ENCODE measurements around the gene DMKN.

Gene DMKN

DNA sequence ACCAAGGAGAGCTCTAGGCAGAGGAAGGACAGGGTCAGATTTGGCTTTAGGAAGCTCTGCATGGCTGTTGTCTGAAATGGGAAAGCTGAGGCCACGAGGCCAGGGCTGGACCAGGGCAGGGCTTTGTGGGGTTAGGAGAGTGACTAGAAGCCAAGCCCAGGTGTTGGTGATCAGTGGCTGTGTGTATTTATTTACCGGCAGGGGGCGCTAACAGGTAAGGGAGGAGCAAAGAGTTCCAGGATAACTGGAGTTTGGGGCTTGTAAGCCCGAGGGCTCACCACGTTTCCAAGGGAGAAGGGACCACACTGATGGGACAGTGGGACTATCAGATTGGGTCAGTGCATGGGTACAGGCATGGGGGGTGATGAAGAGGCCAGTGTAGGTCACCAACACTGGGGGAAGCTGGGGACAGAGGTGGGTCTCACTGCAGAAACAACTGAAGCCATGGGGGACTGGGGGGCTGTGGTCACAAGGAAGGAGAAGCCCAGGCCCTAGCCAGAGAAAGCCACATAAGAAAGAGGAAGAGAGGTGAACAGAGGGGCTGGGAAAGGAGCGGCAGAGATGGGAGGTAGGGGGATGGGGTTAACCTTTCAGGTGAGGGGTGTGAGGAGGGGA is 35.8 kb upstream of the DMKN start:
- DNase-seq (ENCODE audit: low spot score) (peak; percentile 80), FAIRE-seq (no peak)

DNA sequence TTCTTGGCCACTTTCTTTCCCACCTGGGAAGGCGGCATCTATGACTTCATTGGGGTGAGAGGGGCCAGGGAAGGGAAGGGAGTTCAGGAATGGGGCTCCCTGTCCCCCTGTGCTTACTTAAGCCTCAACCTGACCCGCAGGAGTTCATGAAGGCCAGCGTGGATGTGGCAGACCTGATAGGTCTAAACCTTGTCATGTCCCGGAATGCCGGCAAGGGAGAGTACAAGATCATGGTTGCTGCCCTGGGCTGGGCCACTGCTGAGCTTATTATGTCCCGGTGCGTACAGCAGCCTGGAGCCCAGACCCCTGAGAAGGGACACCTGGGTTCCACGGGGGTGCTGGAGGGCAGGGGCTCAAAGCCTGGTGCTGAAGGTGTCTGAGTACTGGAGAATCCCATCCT is 33.1 kb upstream of the DMKN start:
- DNase-seq (ENCODE audit: low spot score) (no peak), FAIRE-seq (no peak)

DNA sequence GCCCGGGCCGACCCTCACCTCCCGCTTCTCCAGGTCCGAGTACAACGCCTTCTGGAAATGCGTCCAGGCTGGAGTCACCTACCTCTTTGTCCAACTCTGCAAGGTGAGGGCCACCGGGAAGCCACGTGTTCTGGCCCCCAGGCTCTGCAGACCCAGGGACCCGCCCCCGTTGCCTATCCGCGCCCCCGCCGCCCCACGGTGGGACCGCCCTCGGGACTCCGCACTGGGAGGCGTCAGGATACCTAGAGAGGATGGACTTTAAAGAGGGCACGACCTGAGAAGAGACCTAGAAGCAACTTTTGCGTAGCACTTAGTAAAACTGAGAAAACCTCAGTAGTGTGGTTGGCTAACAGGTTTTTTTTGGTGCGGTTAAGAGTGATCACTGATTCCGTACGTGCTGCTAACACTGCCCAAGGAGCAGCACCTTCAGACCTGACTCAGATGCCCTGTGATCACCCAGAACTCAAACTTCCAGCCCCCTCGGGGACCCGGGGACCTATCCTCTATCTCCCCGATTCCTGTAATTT is 32.5 kb upstream of the DMKN start:
- FAIRE-seq (no peak), DNase-seq (ENCODE audit: low spot score) (peak; percentile 72)

DNA sequence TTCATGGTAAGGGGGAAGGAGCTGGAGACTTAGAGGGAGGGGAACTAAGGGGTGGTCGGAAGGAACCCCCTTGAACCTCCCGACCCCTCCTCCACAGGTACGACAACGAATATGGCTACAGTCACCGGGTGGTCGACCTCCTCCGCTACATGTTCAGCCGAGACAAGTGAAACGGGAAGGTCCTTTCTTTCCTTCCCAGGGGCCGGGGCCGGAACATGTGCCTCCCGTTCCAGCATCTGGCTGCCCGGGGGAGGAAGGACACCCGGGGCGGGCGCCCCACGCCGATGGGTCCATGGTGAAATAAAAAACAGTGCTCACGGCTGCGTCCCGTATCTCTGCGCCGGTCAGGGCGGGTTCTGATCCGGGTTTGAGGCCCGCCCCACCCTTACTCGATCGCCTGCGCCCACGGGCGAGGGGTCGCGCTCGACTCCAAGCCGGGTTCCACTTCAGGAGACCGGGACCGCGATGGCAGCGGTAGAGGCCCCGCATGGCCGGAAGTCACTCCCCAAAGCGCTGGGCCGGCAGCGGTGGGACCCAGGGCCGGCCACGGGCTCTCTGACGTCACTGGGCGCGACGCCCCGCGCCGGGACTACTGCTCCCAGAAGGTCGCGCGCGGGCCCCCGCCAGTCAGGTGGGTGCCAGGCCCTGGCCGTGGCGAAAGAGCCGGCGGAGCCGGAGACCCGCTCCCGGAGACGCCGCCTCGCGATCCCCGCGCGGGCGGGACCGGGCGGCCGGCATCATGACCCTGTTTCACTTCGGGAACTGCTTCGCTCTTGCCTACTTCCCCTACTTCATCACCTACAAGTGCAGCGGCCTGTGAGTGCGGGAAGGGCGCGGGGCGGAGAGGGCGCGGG is 31.8 kb upstream of the DMKN start, which contains the start of gene TMEM147:
Gene TMEM147 (plus strand): TSS at position 626 of the 854 bp plus-strand sequence. CDS start 114 bp downstream, at position 740.
- FAIRE-seq (no peak), DNase-seq (ENCODE audit: low spot score) (peak; percentile 99)

DNA sequence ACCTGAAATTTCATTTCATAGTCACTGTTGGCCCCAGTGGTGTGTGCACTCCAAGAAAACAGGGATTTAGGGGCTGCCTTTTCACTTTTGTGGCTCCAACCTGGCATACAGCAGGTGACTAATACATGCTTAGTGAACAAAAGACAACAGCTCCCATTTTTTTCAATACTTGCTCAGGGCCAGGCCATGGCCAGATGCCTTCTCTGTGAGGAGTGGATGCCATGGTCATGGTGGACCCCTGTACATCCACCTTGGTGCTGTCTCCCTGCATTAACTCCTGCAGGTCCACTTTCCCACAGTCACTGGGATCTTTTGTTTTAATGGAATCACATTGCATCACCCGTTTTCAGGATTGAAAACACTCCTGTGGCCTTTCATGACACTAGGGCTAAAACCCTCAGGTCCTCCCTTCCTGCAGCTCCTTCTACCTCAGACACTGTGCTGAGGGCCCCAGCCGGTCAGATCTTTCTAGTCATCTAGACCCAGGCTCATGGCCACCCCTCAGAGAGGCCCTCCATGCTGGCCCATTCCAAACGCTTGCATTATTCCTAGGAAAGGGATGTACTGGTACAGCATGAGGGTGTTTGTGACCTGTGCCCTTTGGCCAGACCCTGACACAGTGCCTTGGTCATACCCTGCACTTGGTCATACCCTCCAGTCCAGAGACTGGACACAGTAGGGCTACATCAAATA is 30.8 kb upstream of the DMKN start:
- no peak for FAIRE-seq
- DNase-seq (ENCODE audit: low spot score), result no peak

DNA sequence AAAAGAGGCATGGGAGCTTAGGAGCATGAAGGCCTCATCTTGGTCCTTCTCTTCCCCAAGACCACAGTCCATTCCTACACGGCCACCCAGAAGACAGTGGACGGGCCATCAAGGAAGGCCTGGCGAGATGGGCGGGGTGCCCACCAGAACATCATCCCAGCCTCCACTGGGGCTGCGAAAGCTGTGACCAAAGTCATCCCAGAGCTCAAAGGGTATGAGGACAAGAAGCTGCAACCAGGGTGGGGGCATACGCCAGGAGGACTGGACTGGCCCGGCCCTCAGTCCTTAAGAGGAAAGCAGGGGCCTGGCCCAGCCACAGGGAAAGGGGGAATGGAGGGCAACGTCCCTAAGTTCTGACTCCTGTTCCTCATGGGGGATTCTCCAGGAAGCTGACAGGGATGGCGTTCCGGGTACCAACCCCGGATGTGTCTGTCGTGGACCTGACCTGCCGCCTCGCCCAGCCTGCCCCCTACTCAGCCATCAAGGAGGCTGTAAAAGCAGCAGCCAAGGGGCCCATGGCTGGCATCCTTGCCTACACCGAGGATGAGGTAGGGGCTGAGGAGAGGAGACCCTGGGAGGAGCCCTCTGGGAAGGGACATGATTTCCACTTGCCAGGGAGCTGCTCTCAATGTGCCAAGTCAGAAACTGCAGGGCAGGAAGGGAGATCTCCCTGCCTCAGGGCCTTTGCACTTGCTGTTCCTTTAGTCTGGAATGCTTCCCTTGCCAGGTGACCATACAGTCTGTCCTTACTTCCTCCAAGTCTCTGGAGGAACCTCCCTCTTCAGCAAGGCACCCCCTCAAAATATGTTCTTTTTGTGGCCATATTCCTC is 30.0 kb upstream of the DMKN start:
- DNase-seq (ENCODE audit: low spot score) (no peak), FAIRE-seq (no peak)

DNA sequence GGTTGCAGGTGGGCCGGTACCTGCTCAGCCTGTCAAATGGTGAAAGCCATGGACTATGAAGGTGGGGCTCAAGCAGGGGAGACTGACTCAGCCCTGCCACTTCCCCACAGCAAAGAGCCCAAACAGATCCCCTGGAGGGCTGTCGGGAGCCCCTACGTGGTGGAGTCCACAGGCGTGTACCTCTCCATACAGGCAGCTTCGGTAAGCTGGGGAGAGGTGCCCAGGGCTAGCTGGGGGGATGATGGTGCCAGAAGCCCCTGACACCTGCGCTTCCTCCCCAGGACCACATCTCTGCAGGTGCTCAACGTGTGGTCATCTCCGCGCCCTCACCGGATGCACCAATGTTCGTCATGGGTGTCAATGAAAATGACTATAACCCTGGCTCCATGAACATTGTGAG is 28.8 kb upstream of the DMKN start:
- no peak for FAIRE-seq
- DNase-seq (ENCODE audit: low spot score), result no peak

DNA sequence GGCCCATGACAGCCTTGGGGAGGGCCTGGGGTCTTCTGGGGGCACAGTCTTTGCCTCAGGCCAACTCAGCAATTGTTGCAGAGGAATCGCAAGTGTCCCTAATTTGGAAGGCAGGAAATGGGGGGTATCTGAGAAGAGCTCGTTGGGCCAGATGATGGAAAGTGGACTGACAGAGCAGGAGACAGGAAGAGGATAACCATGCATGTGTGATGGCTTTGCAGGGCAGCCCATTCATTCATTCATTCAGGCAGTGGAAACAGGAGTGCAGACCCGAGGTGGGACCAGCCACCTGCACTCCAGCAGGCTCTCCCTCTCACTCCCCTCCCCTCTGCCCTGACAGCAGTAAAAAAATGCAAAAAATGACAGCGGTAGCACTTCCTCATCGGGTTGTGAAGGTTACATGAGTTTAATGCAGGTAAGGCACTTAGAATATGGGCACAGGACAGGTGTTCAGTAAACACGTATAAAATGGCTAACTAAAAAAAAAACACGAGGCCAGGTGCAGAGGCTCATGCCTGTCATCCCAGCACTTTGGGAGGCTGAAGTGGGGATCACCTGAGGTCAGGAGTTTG is 27.0 kb upstream of the DMKN start:
- no peak for DNase-seq (ENCODE audit: low spot score)
- no peak for FAIRE-seq

DNA sequence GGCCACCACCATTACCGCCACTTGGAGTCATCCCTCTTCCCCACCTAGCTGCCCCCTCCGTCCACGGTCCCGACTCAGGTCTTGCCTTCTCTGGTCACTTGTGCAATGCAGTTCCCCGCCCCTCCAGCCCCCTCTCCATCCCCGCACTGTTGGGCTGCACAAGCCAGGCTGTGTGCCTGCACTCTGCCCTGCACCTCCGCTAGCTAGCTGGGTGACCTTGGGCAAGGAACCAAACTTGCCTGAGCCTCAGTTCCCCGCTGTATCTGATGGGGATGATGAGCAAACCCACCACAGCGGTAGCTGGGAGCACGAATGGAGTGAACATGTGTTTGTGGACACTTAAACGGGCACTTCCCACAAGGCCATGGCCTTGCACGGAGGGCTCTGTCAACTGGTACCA is 26.4 kb upstream of the DMKN start:
- DNase-seq (ENCODE audit: low spot score) (no peak), FAIRE-seq (no peak)

DNA sequence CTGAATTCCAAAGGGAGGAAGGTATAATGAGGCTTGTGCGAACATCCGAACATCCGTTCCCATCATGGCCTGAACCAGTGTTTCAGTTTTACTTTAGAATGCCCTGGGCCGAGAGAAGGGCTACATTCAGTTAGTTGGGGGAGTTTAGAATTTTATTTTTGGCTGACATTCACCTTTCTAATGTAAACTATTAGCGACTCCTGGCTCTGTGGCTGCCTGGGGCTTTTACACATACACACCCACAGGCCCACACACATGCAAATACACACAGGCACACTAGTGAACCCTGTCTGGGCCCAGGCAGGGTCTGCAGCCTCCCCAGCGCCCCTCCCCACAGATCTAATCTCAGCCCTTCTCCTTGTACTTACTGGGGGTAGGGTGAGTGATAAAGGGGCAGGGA is 25.9 kb upstream of the DMKN start:
- DNase-seq (ENCODE audit: low spot score), result no peak
- FAIRE-seq, result no peak

DNA sequence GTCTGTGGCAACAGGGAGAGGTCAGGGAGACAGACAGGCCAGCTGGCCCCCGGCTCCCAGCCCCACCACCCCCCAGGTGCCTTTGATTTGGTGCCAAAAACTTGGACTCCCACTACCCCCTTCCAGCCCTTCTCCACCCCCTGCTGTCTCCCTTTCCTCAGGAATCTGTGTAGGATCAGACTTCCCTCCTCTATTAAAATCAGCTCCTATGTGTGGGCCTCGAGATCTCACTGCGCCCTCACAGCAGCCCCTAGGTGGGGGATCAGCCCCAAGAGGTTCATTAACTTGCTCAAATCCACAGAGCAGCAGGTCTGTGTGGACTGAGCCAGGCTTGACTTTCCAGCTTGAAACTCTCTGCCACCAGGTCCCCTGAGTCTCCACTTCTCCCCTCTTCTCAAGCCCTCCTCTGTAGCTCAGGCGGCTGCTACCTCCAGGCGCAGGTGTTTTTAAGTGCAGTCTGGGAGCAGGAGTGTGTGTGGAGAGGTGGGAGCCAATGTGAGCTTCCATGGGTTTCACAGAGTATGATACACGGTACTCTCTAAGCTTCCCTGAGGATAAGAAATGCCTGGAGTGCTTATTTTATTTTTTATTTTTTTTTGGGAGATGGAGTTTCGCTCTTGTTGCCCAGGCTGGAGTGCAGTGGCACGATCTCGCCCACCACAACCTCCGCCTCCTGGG is 21.5 kb upstream of the DMKN start:
- no peak for DNase-seq (ENCODE audit: low spot score)
- FAIRE-seq, result no peak

DNA sequence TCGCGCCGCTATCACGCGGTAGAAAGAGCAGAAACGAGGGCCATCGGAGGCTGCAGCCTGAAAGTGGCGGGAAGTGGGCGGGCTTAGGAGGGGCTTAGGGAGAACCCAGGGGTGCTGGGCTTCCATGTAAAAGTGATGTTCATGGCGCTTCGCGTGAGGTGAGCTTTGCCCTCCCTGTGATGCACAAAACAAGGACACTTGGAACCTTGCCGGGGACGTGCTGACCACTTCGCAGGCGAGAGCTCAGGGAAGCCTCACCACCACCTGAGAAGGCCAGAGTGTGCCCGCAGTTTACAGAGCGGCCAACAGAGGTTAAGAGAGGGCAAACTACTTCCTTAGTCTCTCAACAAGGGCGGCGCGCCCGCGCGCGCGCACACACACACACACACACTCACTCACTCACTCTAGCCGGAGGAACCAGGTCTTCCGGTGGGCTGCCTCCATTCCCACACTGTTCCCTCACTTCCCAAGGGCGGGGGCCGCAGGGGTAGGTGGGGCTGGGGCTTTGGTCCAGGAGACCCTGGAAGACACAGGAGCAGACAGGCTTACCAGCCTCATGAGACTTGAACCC is 20.5 kb upstream of the DMKN start:
- DNase-seq (ENCODE audit: low spot score) (no peak), FAIRE-seq (no peak)

DNA sequence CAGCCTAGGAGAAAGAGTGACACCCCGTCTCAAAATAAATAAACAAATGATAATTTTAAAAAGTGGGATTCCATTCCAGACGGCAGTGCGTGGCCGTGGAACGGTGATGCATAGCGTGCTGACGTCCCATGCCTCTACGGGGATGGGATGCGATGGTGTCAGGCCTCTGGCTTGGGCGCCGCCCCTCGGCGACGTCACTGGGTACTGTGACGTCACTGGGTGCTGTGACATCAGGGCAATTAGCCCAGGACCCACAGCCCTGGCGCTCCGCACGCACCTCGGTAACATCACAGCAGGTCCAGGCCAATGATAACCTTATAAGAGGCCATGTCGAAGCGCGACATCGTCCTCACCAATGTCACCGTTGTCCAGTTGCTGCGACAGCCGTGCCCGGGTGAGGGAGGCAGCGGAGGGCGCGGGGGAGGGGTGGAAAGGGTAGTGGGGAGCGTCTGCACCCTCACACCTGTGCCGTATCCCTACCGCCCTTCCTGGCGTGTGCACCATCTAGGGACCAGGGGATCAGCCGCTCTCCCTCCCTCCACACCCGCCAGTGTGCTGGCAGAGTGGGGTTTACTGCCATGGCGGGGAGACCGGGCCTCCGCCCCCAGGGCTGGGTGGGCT is 19.9 kb upstream of the DMKN start, which contains the start of gene GAPDHS:
Gene GAPDHS (plus strand): TSS at position 256 of the 621 bp plus-strand sequence. CDS start 72 bp downstream, at position 328.
- DNase-seq (ENCODE audit: low spot score) (no peak), FAIRE-seq (no peak)

DNA sequence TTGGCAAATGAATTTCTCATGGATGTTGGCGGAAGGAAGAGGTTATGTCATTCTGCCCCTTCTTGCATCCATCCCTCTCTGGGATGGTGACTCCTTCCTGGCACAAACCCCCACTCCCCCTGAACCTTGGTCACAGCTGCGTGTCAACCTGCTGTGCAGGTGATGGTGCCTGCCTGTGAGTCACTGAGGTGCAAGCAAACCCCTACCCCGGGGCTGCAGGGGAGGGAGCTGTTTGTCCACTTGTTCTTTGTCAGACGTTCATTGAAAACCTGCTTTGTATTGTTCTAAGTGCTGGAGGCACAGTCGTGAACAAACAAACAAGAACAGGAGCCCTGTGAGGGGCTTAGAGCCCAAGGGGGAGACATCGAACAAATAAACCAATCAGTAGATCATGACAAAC is 17.8 kb upstream of the DMKN start:
- FAIRE-seq, result peak; percentile 27

DNA sequence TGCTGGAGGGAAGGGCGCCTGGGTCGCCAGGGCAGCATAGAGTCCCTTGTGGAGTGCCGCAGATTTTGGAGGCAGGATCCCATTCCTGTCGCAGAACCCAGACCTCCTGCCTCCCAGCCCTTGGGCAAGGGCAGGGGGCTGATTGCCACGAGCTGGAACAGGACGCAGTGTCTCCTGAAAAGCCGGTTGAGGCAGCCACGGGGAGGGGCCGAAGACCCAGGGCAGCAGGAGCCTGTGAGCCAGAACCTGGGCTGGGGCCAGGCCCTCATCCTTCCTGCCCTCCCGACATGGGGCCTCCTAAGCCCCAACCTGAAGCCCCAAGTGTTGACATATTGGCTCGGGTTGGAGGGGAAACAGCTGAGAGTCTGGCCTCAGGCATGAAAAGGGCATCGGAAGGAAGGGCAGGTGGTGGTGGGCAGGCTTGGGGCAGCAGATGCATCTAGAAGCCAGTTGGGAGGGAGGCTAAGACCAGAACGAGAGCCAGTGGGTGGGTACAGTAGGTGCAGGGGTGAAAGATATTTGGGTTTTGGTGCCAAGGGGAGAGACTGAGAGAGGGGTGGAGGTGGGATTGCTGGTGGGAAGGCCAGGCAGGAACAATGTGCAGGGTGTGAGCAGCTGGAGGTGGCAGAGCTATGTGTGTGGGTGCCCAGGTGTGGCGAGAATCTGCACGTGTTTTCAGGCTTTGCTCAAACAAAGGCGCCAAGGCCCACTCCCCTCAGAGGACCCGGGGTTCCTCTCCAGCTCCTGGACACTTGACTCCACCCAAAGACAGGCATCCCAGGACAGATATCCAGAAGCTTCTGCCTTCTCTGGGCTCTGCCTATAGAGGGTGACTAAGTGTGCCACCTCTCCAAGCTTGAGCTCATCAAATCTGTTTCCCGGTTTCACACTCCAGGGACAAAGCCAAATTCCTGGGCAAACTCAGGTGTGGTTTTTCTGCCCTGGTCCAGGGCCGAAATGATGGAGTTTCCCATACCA is 16.1 kb upstream of the DMKN start:
- DNase-seq (ENCODE audit: low spot score) (no peak), FAIRE-seq (no peak)

More for the DNA sequence above, 17.8 kb upstream of the DMKN start:
- DNase-seq (ENCODE audit: low spot score), result no peak

DNA sequence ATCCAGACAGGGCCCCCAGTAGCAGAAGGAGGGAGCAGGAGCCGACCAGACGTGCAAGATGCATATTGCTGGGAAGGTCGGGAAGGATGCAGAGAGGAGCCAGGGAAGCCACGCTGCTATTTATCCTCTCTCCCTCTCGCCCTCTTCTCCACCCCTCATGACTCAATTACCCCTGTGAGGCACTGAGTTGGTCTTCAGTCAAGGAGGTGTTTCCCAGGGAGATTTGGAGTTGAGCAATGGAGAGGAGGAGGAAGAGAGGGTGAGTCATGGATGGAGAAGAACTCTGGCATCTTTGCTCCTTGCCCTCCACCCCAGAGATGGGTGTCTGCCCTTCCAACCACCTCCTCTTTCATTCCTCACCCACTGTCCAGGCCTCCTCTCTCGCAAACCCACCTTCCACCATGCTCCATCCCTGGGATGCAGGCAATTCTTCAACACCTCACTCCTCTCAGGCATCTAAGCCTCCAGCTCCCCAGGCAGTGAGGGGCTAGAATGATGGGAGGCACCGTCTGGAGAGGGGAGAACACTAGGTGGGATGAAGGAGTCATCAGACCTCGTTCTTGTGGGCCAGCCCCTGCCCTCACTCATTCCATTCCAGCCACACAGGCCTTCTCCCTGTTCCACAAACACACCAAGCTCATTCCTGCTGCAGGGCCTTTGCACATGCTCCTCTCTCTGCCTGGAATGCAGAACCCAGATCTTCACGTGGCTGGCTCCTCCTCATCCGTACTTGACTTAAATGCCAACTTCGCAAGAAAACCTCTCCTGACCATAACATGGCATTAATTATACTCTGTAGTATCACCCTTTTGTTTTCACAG is 15.0 kb upstream of the DMKN start, which contains the start of gene SBSN:
Gene SBSN (minus strand): TSS at position 94 of the 821 bp plus-strand sequence. CDS start 30 bp downstream, at position 64.
- DNase-seq (ENCODE audit: low spot score) (peak; percentile 27), FAIRE-seq (peak; percentile 5)

DNA sequence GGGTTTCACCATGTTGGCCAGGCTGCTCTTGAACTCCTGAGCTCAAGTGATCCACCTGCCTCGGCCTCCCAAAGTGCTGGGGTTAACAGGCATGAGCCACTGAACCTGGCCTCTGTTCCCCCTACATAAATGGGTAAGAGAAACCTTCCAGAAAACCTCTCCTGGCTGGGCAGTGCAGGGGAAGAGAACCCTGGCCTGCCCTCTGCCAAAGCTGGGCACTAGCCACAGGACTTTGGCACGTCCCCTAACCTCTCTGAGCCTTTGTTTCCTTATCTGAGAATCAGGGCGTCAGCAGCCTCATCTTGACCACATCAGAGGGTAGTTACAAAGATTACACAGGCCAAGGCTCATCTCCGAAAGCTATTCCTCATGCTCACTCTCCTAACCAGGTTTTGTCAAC is 12.4 kb upstream of the DMKN start:
- FAIRE-seq (no peak), DNase-seq (ENCODE audit: low spot score) (no peak)
